ENCODE data around the gene SMIM23.

- TF ChIP-seq POLR2A (IDR thresholded peaks at IDR 0.05) (no peak), CTCF (IDR thresholded peaks at IDR 0.05) (no peak)
Observed at GRCh38 chr5:171821286-171821685, 35.7 kb downstream of the SMIM23 start.
